BLaER1 (cell line): Measurements from ENCODE around the gene ARHGEF6.

Source experiments
- H3K27ac ChIP-seq: shearing (Covaris generic); formaldehyde crosslinking; 2 replicates; pipeline ENCODE4 v1.8.1; 2022
- H3K27me3 ChIP-seq: shearing (Covaris generic); formaldehyde crosslinking; 2 replicates; pipeline ENCODE4 v1.8.1; 2022
- H3K36me3 ChIP-seq: shearing (Covaris generic); formaldehyde crosslinking; 2 replicates; pipeline ENCODE4 v1.8.1; 2022
- H3K4me1 ChIP-seq: shearing (Covaris generic); formaldehyde crosslinking; 2 replicates; pipeline ENCODE4 v1.8.1; 2022
- H3K4me2 ChIP-seq: shearing (Covaris generic); formaldehyde crosslinking; 2 replicates; pipeline ENCODE4 v1.8.1; 2022
- H3K4me3 ChIP-seq: shearing (Covaris generic); formaldehyde crosslinking; 2 replicates; pipeline ENCODE4 v1.8.1; 2022
- H3K9ac ChIP-seq: shearing (Covaris generic); formaldehyde crosslinking; 2 replicates; pipeline ENCODE4 v1.8.1; 2022
- H3K9me3 ChIP-seq: shearing (Covaris generic); formaldehyde crosslinking; 2 replicates; pipeline ENCODE4 v1.8.1; 2022
- H4K20me1 ChIP-seq: shearing (Covaris generic); formaldehyde crosslinking; 2 replicates; pipeline ENCODE4 v1.8.1; 2022
- Cebpa-rat ChIP-seq: shearing (Covaris generic); IDR thresholded peaks from 2 replicates; pipeline ENCODE4 v1.8.1; 2022

The ARHGEF6 gene

DNA sequence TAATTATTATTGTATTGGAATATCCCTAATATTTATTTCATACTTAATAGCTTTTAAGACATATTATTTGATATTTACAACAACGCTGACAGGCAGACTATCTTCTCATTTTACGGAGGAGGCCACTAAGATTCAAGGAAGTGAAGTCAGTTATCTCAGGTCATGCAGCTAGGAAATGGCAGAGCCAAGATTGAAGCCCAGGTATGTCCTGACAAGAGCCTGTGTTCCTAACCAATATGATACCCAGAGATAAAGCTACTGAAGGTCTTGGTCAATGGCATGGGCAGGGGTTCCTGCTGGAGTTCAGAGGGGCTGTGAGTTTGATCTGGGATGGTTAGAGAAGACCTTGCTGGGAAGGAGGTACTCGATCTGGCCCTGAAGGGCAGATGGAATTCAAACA lies 47.1 kb downstream of the ARHGEF6 start:
- Histone ChIP-seq H3K9ac (no peak overlapping the region), H3K27ac (no peak overlapping the region), H3K4me3 (no peak overlapping the region), H3K9me3 (no peaks in the 10 kb centered on the region), H3K4me2 (no peak overlapping the region), H3K27me3 (peaks cover 72% of the 10 kb centered on the region), H3K36me3 (peaks cover 3% of the 10 kb centered on the region; the same call in 1 of the 2 replicates), H4K20me1 (no peaks in the 10 kb centered on the region), H3K4me1 (peaks cover 26% of the 10 kb centered on the region)
- no peak for TF ChIP-seq Cebpa-rat

GRCh38 chrX:136731798-136732197 lies 48.9 kb downstream of the ARHGEF6 start:
- Histone ChIP-seq H3K4me1 (peaks cover 20% of the 10 kb centered on the region), H3K27ac (no peak overlapping the region), H3K27me3 (peaks cover 68% of the 10 kb centered on the region), H4K20me1 (no peaks in the 10 kb centered on the region; the same call in 1 of the 2 replicates), H3K4me3 (no peak overlapping the region), H3K9ac (no peak overlapping the region), H3K36me3 (no peaks in the 10 kb centered on the region), H3K9me3 (no peaks in the 10 kb centered on the region), H3K4me2 (no peak overlapping the region)
- no peak for TF ChIP-seq Cebpa-rat

- H3K36me3 ChIP-seq: no peaks in the 10 kb centered on the region
- H3K9ac ChIP-seq: no peak overlapping the region
- H3K9me3 ChIP-seq: no peaks in the 10 kb centered on the region
- H3K4me1 ChIP-seq: peaks cover 15% of the 10 kb centered on the region
- H3K4me3 ChIP-seq: no peak overlapping the region
- H3K27ac ChIP-seq: no peak overlapping the region
- peaks cover 68% of the 10 kb centered on the region for H3K27me3 ChIP-seq
- no peak overlapping the region for H3K4me2 ChIP-seq
- no peak for TF ChIP-seq Cebpa-rat
- H4K20me1 ChIP-seq: no peaks in the 10 kb centered on the region; the same call in 1 of the 2 replicates
Observed at GRCh38 chrX:136731207-136731782, 49.4 kb downstream of the ARHGEF6 start.

GRCh38 chrX:136728393-136728792 lies 52.3 kb downstream of the ARHGEF6 start:
- no peaks in the 10 kb centered on the region for H3K9me3 ChIP-seq
- H4K20me1 ChIP-seq: no peaks in the 10 kb centered on the region; the same call in 1 of the 2 replicates
- H3K4me3 ChIP-seq: no peak overlapping the region
- H3K4me2 ChIP-seq: no peak overlapping the region
- H3K36me3 ChIP-seq: no peaks in the 10 kb centered on the region
- no peaks in the 10 kb centered on the region; the same call in 1 of the 2 replicates for H3K4me1 ChIP-seq
- no peak for TF ChIP-seq Cebpa-rat
- H3K27ac ChIP-seq: no peak overlapping the region
- H3K27me3 ChIP-seq: peaks cover 65% of the 10 kb centered on the region
- H3K9ac ChIP-seq: no peak overlapping the region

- H3K27ac ChIP-seq: no peak overlapping the region
- peaks cover 6% of the 10 kb centered on the region; the same call in 1 of the 2 replicates for H3K9me3 ChIP-seq
- no peak overlapping the region for H3K9ac ChIP-seq
- no peak overlapping the region for H3K4me3 ChIP-seq
- no peaks in the 10 kb centered on the region for H3K36me3 ChIP-seq
- TF ChIP-seq Cebpa-rat: no peak
- no peaks in the 10 kb centered on the region; the same call in 1 of the 2 replicates for H4K20me1 ChIP-seq
- H3K27me3 ChIP-seq: peaks cover 55% of the 10 kb centered on the region
- H3K4me1 ChIP-seq: no peaks in the 10 kb centered on the region; the same call in 1 of the 2 replicates
- H3K4me2 ChIP-seq: no peak overlapping the region
Observed at GRCh38 chrX:136725441-136726104, 55.2 kb downstream of the ARHGEF6 start.

GRCh38 chrX:136718091-136718490 lies 62.6 kb downstream of the ARHGEF6 start:
- Histone ChIP-seq H3K27me3 (peaks cover 69% of the 10 kb centered on the region), H3K9ac (no peak overlapping the region), H3K9me3 (peaks cover 6% of the 10 kb centered on the region; the same call in 1 of the 2 replicates), H3K4me2 (no peak overlapping the region), H3K27ac (no peak overlapping the region), H4K20me1 (peaks cover 18% of the 10 kb centered on the region; the same call in 1 of the 2 replicates), H3K4me1 (peaks cover 19% of the 10 kb centered on the region), H3K36me3 (no peaks in the 10 kb centered on the region), H3K4me3 (no peak overlapping the region)
- TF ChIP-seq Cebpa-rat: no peak

DNA sequence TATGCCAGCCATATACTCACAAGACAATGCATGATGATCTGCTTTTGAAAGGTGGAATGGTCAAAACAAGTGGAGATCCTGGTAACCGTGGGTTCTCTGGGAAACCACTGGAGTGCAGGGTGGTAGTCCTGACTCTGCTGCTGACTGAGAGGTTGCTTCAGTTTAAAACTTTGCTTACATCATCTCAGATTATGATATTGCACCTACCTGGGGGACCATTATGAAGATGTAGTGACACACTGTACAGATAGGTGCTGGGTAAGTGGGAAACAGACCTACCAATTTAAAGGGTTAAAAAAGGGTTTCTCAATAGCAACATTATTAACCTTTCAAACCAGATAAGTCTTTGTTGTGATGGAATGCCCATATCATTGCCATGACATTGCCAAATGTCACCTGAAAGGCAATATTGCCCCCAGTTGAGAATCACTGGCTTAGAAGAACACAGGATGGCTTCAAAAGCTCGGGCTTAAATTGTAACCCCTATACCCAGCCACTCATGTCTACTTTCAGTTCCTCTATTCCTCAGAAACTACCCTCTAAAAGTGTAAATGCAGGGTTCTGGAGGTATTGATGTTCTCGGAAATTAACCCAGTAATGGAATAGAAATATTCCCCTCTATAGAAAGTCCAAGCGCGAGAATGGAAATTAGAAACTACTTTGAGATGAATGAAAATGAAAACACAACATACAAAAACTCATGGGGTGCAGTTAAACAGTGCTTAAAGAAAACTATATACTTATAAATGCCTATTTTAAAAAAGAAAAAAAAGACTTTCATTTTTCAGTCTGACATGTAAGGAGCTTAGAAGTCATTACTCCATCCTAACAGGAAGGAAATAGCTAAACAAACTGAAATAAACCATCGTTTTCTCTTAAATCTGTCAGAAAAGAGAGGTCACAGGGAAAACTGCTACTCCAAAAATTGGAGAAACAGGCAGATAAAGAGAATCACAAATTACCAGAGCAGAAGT lies 65.8 kb downstream of the ARHGEF6 start:
- no peak overlapping the region for H3K4me3 ChIP-seq

DNA sequence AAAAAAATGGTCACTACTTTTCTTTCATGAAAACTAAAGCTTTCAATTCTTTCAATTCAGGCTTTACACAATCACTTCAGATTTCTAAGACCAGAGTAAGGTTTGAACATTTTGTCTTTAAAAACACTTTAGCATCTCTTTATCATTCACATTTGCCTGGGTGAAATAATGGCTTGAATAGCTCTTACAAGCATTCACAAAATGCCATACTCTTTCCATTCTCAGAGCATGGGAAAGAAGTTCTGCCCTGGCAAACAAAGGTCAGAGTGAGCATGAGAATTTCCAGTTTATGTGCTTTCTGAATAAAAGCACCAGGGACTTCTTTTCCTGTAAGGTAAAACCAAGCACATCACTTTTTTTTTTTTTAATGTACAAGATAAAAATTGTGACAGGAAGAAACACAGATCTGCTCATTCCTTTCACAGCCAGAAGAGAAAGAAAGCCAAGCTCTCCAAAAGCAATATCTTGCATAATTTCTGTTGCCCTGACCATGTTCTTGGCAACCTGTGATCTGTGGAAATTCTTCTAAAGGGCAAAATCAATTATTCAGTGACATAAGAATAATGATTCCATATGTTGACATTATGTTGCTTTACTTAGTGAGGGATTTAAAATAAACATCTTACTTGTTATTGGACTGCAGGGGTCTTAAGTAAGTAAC lies 68.0 kb downstream of the ARHGEF6 start:
- no peak overlapping the region for H3K27ac ChIP-seq
- no peak overlapping the region for H3K4me2 ChIP-seq
- H4K20me1 ChIP-seq: peaks cover 29% of the 10 kb centered on the region; the same call in 1 of the 2 replicates
- H3K9me3 ChIP-seq: no peaks in the 10 kb centered on the region
- peaks cover 73% of the 10 kb centered on the region for H3K27me3 ChIP-seq
- no peak overlapping the region for H3K4me3 ChIP-seq
- H3K9ac ChIP-seq: no peak overlapping the region
- no peaks in the 10 kb centered on the region for H3K36me3 ChIP-seq
- H3K4me1 ChIP-seq: peaks cover 23% of the 10 kb centered on the region
- no peak for TF ChIP-seq Cebpa-rat

More for the DNA sequence above, 65.8 kb downstream of the ARHGEF6 start:
- no peak for TF ChIP-seq Cebpa-rat
- peaks cover 77% of the 10 kb centered on the region for H3K27me3 ChIP-seq
- H4K20me1 ChIP-seq: peaks cover 29% of the 10 kb centered on the region; the same call in 1 of the 2 replicates
- H3K27ac ChIP-seq: no peak overlapping the region
- peaks cover 23% of the 10 kb centered on the region for H3K4me1 ChIP-seq
- H3K9ac ChIP-seq: 0 out of 2 replicates have a peak overlapping the region, but pooled peaks have one; percentile 18
- H3K9me3 ChIP-seq: no peaks in the 10 kb centered on the region
- peak overlapping the region; percentile 52 for H3K4me2 ChIP-seq
- no peaks in the 10 kb centered on the region for H3K36me3 ChIP-seq

- Histone ChIP-seq H3K9me3 (no peaks in the 10 kb centered on the region), H3K27me3 (peaks cover 74% of the 10 kb centered on the region), H3K4me2 (no peak overlapping the region), H4K20me1 (peaks cover 23% of the 10 kb centered on the region; the same call in 1 of the 2 replicates), H3K27ac (no peak overlapping the region), H3K4me3 (no peak overlapping the region), H3K9ac (no peak overlapping the region), H3K4me1 (peaks cover 22% of the 10 kb centered on the region), H3K36me3 (peaks cover 7% of the 10 kb centered on the region; the same call in 1 of the 2 replicates)
- TF ChIP-seq Cebpa-rat: no peak
Observed at GRCh38 chrX:136711147-136711546, 69.6 kb downstream of the ARHGEF6 start.
